Heart right ventricle (tissue), 16 donors: ENCODE data around the gene ABHD17A. TPM values are rescaled to one million over a fixed set of nuclear protein-coding genes. Genes with fewer than 3 reads are reported as not detected.
A peak's percentile ranks its signal among the peaks of the same experiment; 100 is the strongest.

Experiments
- ATAC-seq, 8 donors: fragments of 200-7000 bp; cut with Tn5 transposase; one replicate each; pipeline ENCODE4 v1.9.1; 2020; ENCODE audit warnings: mild to moderate bottlenecking in 8 of 8, moderate library complexity in 8 of 8, moderate number of reproducible peaks in 1 of 8
- DNase-seq, 2 donors: peaks; one replicate each; pipeline ENCODE4 v3.0.0-alpha.2; 2020
- H3K27ac ChIP-seq, 10 donors: fragments of 200-600 bp; sonication (generic) in 2 of 10; one replicate each; pipeline versions ENCODE4 v1.5.0 to v1.8.0; 2020 to 2022; ENCODE audit warnings: mild to moderate bottlenecking in 3 of 10
- H3K27me3 ChIP-seq, 7 donors: fragments of 200-600 bp; one replicate each; pipeline ENCODE4 v1.8.0; 2021 to 2022; ENCODE audit warnings: mild to moderate bottlenecking in 2 of 7
- H3K36me3 ChIP-seq, 9 donors: fragments of 200-600 bp; sonication (generic) in 1 of 9; one replicate each; pipeline versions ENCODE4 v1.5.0 to v1.8.0; 2020 to 2022; ENCODE audit warnings: mild to moderate bottlenecking in 2 of 9
- H3K4me1 ChIP-seq, 9 donors: fragments of 200-600 bp; sonication (generic) in 1 of 9; one replicate each; pipeline versions ENCODE4 v1.5.0 to v1.8.0; 2020 to 2022; ENCODE audit warnings: mild to moderate bottlenecking in 4 of 9
- H3K4me3 ChIP-seq, 10 donors: fragments of 200-600 bp; sonication (generic) in 2 of 10; one replicate each; pipeline versions ENCODE4 v1.5.0 to v1.8.0; 2020 to 2022; ENCODE audit warnings: mild to moderate bottlenecking in 7 of 10, moderate library complexity in 2 of 10
- H3K9me3 ChIP-seq, 11 donors: fragments of 200-600 bp in 10 of 11; sonication (generic) in 2 of 11; one replicate each; pipeline versions ENCODE4 v1.5.0 to v1.8.0; 2013 to 2022; ENCODE audit warnings: mild to moderate bottlenecking in 2 of 11, control low read depth in 1 of 11, moderate library complexity in 1 of 11
- CTCF ChIP-seq, 9 donors: fragments of 200-600 bp; sonication (generic) in 2 of 9; IDR thresholded peaks; one replicate each; pipeline versions ENCODE4 v1.5.0 to v1.8.0; 2021 to 2022; ENCODE audit warnings: antibody characterized with exemption in 9 of 9, mild to moderate bottlenecking in 5 of 9, moderate library complexity in 1 of 9
- WGBS, 2 donors: extraction: QIAGEN DNeasy Blood & Tissue Kit; methylation state at CpG; one replicate each; pipeline ENCODE4 v1.1.7; 2013; ENCODE audit warnings: inconsistent platforms in 1 of 2; 5-methylcytosine and 5-hydroxymethylcytosine counted together
- intact Hi-C, 10 donors: fragments of 100-400 bp; cut with DNase I; formaldehyde crosslinking; loops; one replicate each; pipeline versions ENCODE4 v1.11.1 to v1.14.2; 2022
- polyA plus RNA-seq, 2 donors: library from polyadenylated mRNA; stranded (reverse); fragments of 200-250 nt; gene quantifications; one replicate each; pipeline ENCODE4 v1.2.3, GENCODE V29; 2013
- total RNA-seq, 10 donors: library from RNA; stranded (reverse); fragmentation: NEBNext Ultra II Directional in 3 of 10; extraction: Animal tissue kit (Norgen Biotek cat#: 25700) in 3 of 10; gene quantifications; one replicate each; pipeline versions ENCODE4 v1.2.1 to v1.2.4, GENCODE V29; 2021 to 2023
- donor health status: Arrhythmogenic right ventricular cardiomyopathy.
- donor health status: ischemic (EF 13 %, LVEDD 7.1; RV severe dilation, severe dysfunction).
- donor health status: healthy with polysubstance abuse.
- donor health status: DM: no; HTN: yes; CAD: no.
- donor health status: DM: no; HTN: no; CAD: no.
- donor health status: ischemic (EF 25% LVEDD 6.9; RV normal size, moderate dysfunction).
- donor health status: ischemic (EF 25% LVEDD 5.7; RV mildly dilated, moderate dysfunction).
- donor health status: healthy.
- donor health status: DM: yes; HTN: yes; CAD: no.
- donor health status: Ischemic cardiomyopathy.
- donor health status: ischemic (EF 35%, LVEDD 5.7; RV mildly dilated, moderate dysfunction).
- donor health status: nonischemic (EF 11% LVEDD 7.7; RV severe dilation, severe dysfunction).
- donor health status: DM: yes; HTN: yes; CAD: no.
- donor health status: PGD.
- donor health status: ischemic (EF 29% LVEDD 5.4; RV normal size, mild dysfunction).
- donor health status: nonischemic (EF 23%, LVEDD 6.1; RV moderate dilation, normal function).

Gene ABHD17A
- total and polyA plus RNA-seq, 12 donors = 45.1 to 185 (median 57.7) TPM

- H3K27ac ChIP-seq = peak overlapping the region in 2 of 10 donors; percentile 2 to 15
- no peak for TF ChIP-seq CTCF (IDR thresholded peaks at IDR 0.05)
- DNase-seq = no peak
- H3K4me3 ChIP-seq = peak overlapping the region in 1 of 10 donors; percentile 11
- 15 to 38% methylated on average over 65 to 66 of the region's 66 CpGs for WGBS, 2 donors
- intact Hi-C loops = no loop called here
- H3K27me3 ChIP-seq = no peaks in the 10 kb centered on the region
- peaks cover 22 to 68% (median 44%) of the 10 kb centered on the region in 9 donors for H3K4me1 ChIP-seq
- no peak for ATAC-seq
- peaks cover 0 to 6% (median 0%) of the 10 kb centered on the region in 9 donors for H3K36me3 ChIP-seq
- no peaks in the 10 kb centered on the region for H3K9me3 ChIP-seq
Observed at GRCh38 chr19:1851654-1852580, 33.4 kb downstream of the ABHD17A start.

- intact Hi-C loops = no loop called here
- no peaks in the 10 kb centered on the region for H3K9me3 ChIP-seq
- no peak for DNase-seq
- ATAC-seq = no peak
- WGBS, 2 donors = 68 to 73% methylated on average over 30 to 31 of the region's 31 CpGs
- H3K27me3 ChIP-seq = no peaks in the 10 kb centered on the region
- TF ChIP-seq CTCF (IDR thresholded peaks at IDR 0.05) = peak in 1 of 9 donors; percentile 8
- H3K4me3 ChIP-seq = peak overlapping the region in 1 of 10 donors; percentile 11
- no peak overlapping the region for H3K27ac ChIP-seq
- peaks cover 0 to 6% (median 0%) of the 10 kb centered on the region in 9 donors for H3K36me3 ChIP-seq
- H3K4me1 ChIP-seq = peaks cover 23 to 70% (median 45%) of the 10 kb centered on the region in 9 donors
Observed at GRCh38 chr19:1850809-1851653, 34.3 kb downstream of the ABHD17A start.

GRCh38 chr19:1849886-1850398, 35.4 kb downstream of the ABHD17A start:
- WGBS, 2 donors = 92% methylated on average over 10 of the region's 10 CpGs

More at GRCh38 chr19:1849886-1850398, 35.4 kb downstream of the ABHD17A start:
- DNase-seq (no peak), ATAC-seq (no peak)
- no peak overlapping the region for H3K4me3 ChIP-seq
- H3K9me3 ChIP-seq = no peaks in the 10 kb centered on the region
- intact Hi-C loops = loop anchor here in 1 of 10 donors (2.0 kb wide), 1 partner anchor 25 kb away; no protein-coding TSS in a partner anchor
- no peak for TF ChIP-seq CTCF (IDR thresholded peaks at IDR 0.05)
- H3K36me3 ChIP-seq = peaks cover 0 to 11% (median 0%) of the 10 kb centered on the region in 9 donors
- peaks cover 19 to 68% (median 48%) of the 10 kb centered on the region in 9 donors for H3K4me1 ChIP-seq
- no peak overlapping the region for H3K27ac ChIP-seq
- H3K27me3 ChIP-seq = no peaks in the 10 kb centered on the region
